Kidney epithelial cell (primary cell): ENCODE results near the gene WDR27. TPM values are rescaled to one million over a fixed set of nuclear protein-coding genes. Genes with fewer than 3 reads are reported as not detected.

ENCODE experiments used
- DNase-seq: peaks from one replicate; pipeline ENCODE4 v3.0.0-alpha.2; 2010; ENCODE audit warnings: low read depth
- H3K27me3 ChIP-seq: 2 replicates; pipeline ENCODE4 v1.6.0; 2011; ENCODE audit warnings: low read length; ENCODE audit not compliant: control insufficient read depth, insufficient read depth
- H3K36me3 ChIP-seq: 2 replicates; pipeline ENCODE4 v1.5.1; 2011; ENCODE audit warnings: low read length; ENCODE audit not compliant: control insufficient read depth, insufficient read depth
- H3K4me3 ChIP-seq: 2 replicates; pipeline ENCODE4 v1.5.1; 2011; ENCODE audit warnings: low read depth, mild to moderate bottlenecking, control low read depth, low read length
- CTCF ChIP-seq: IDR thresholded peaks from 2 replicates; pipeline ENCODE4 v1.5.1; 2011; ENCODE audit warnings: mild to moderate bottlenecking, moderate library complexity, low read length, control low read depth, inconsistent platforms; ENCODE audit not compliant: insufficient read depth, poor library complexity, severe bottlenecking
- total RNA-seq: library from RNA; depleted of rRNA; stranded (reverse); fragments of >200 nt; gene quantifications from 2 replicates; pipeline ENCODE4 v1.2.3, GENCODE V29; 2015

Gene WDR27
- total RNA-seq, 1 donor from 2014 or later, result 27.0 TPM

DNA sequence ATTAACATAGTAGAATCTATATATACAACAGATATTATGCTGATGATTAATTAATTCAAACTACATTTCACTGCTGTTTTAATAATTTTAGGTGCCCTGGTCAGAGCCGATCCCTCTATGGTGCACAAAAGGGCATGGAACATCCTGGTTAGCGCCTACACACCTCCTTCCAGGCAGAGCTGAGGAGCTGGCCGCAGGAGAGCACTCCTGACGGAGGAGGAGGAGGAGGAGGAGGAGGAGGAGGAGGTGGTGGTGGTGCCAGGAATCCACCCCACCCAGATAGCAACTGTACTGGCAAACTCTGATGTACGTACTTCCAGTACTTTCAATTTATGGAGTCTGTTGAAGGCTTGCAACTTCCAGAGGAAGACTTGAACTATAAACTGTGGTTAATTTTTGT is 244.1 kb downstream of the WDR27 start:
- TF ChIP-seq CTCF, result no peak
- DNase-seq, result no peak
- Histone ChIP-seq H3K4me3 (no peak overlapping the region), H3K36me3 (no peaks in the 10 kb centered on the region), H3K27me3 (no peaks in the 10 kb centered on the region)

GRCh38 chr6:169456840-169457239 is 245.0 kb downstream of the WDR27 start:
- H3K27me3 ChIP-seq, result no peaks in the 10 kb centered on the region
- H3K36me3 ChIP-seq, result no peaks in the 10 kb centered on the region
- H3K4me3 ChIP-seq, result no peak overlapping the region
- no peak for DNase-seq
- TF ChIP-seq CTCF, result no peak

- H3K4me3 ChIP-seq, result no peak overlapping the region
- H3K27me3 ChIP-seq, result no peaks in the 10 kb centered on the region
- no peaks in the 10 kb centered on the region for H3K36me3 ChIP-seq
- DNase-seq, result no peak
- TF ChIP-seq CTCF, result no peak
These were observed 246.4 kb downstream of the WDR27 start for GRCh38 chr6:169455470-169455869.

DNA sequence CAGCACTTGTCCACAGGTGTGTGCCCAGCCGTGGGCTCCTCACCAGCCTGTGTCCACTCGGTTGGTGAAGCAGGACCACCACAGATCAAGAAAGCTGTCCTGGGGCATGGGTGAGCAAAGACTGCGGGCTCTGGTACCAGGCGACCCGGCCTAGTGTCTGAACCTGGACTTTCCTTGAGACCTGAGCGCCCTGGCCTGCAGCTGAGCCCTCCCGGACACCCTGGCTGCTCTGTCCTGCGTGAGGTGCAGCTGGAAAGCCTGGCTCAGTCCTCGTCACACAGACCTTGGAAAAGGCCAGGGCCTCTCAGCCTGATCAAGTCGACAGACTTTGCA is 247.0 kb downstream of the WDR27 start:
- H3K36me3 ChIP-seq, result no peaks in the 10 kb centered on the region
- no peak for DNase-seq
- no peak overlapping the region for H3K4me3 ChIP-seq
- no peak for TF ChIP-seq CTCF
- H3K27me3 ChIP-seq, result no peaks in the 10 kb centered on the region

GRCh38 chr6:169454204-169454871 is 247.5 kb downstream of the WDR27 start:
- peak; percentile 28 for DNase-seq
- no peak for TF ChIP-seq CTCF
- H3K4me3 ChIP-seq, result no peak overlapping the region
- no peaks in the 10 kb centered on the region for H3K36me3 ChIP-seq
- no peaks in the 10 kb centered on the region for H3K27me3 ChIP-seq
